Peyer's patch (tissue), 4 donors: ENCODE results near the gene EDC4.

Experiments used
- POLR2A ChIP-seq, 2 donors: fragments of 450-650 bp; IDR thresholded peaks; one replicate each; pipeline ENCODE4 v1.5.1; 2017; ENCODE audit warnings: antibody characterized with exemption in 2 of 2, mild to moderate bottlenecking in 2 of 2, moderate library complexity in 2 of 2
- TF ChIP-seq, protein P1 (sequence below), 6 experiments: fragments of 450-650 bp in 4 of 6; fragments of 200-600 bp in 2 of 6; sonication (generic) in 1 of 6; IDR thresholded peaks; one replicate each; pipeline ENCODE4 v1.5.1; 2017 to 2019; ENCODE audit warnings: antibody characterized with exemption in 6 of 6, mild to moderate bottlenecking in 3 of 6, moderate library complexity in 1 of 6

DNA sequence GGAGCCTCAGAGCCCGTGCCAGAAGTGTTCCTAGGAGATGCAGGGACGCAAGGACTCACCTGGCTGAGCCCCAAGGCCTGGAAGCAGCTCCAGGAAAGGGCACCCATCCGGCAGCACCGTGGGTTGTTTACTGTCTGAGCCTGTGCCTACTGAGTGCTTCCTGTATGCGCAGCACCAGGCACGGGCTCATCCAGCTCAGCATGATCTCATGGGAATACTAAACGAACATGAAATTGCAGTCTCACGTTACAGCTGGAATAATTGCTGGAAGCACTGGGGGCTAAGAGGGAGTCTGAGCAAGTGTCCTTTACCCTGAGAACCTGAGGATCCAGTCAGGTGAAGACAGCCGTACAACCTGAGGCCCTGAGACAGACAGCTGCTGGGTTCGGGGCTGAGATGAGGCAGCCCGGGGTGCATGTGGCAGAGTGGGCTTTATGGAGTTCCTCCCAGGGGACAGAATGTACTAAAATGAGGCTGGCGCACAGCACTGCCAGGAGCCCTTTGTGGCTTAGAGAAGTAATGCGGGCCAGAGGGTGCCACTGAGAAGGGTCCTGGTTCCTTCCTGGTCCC lies 53.4 kb downstream of the EDC4 start:
- TF ChIP-seq, protein P1, sequence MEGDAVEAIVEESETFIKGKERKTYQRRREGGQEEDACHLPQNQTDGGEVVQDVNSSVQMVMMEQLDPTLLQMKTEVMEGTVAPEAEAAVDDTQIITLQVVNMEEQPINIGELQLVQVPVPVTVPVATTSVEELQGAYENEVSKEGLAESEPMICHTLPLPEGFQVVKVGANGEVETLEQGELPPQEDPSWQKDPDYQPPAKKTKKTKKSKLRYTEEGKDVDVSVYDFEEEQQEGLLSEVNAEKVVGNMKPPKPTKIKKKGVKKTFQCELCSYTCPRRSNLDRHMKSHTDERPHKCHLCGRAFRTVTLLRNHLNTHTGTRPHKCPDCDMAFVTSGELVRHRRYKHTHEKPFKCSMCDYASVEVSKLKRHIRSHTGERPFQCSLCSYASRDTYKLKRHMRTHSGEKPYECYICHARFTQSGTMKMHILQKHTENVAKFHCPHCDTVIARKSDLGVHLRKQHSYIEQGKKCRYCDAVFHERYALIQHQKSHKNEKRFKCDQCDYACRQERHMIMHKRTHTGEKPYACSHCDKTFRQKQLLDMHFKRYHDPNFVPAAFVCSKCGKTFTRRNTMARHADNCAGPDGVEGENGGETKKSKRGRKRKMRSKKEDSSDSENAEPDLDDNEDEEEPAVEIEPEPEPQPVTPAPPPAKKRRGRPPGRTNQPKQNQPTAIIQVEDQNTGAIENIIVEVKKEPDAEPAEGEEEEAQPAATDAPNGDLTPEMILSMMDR (IDR thresholded peaks at IDR 0.05) = peak in 1 of 6 experiments; percentile 9
- TF ChIP-seq POLR2A (IDR thresholded peaks at IDR 0.05) = no peak
